HG02870 (cell line): ENCODE data around the gene ADGRL4.
"Not testable (repeated sequence)": the region's sequence is repeated elsewhere in the genome, so short reads cannot be mapped to it uniquely, and the experiment has no call there.

Experiments
- ATAC-seq: cut with Tn5 transposase; IDR thresholded peaks from one replicate; pipeline ENCODE4 v1.9.1; 2021; ENCODE audit warnings: mild to moderate bottlenecking, moderate library complexity; ENCODE audit not compliant: unreplicated experiment

The ADGRL4 gene

GRCh38 chr1:79006564-79006963, at the start of gene ADGRL4:
Gene ADGRL4 (minus strand): TSS chr1:79006730. CDS start chr1:79006654, 76 bp downstream.
- no peak for ATAC-seq

GRCh38 chr1:79055856-79056255, 49.3 kb upstream of the ADGRL4 start:
- ATAC-seq = no peak

GRCh38 chr1:79052829-79053449, 46.4 kb upstream of the ADGRL4 start:
- ATAC-seq = peak; percentile 96

GRCh38 chr1:79044974-79045650, 38.6 kb upstream of the ADGRL4 start:
- ATAC-seq = no peak

- no peak for ATAC-seq
Observed at GRCh38 chr1:79043506-79043905, 37.0 kb upstream of the ADGRL4 start.

- no peak for ATAC-seq
Observed at GRCh38 chr1:79042539-79042938, 36.0 kb upstream of the ADGRL4 start.

- peak; percentile 48 for ATAC-seq
Observed at GRCh38 chr1:79042117-79042516, 35.6 kb upstream of the ADGRL4 start.

GRCh38 chr1:79041666-79042065, 35.1 kb upstream of the ADGRL4 start:
- no peak for ATAC-seq

GRCh38 chr1:79040424-79041082, 34.0 kb upstream of the ADGRL4 start:
- peak; percentile 89 for ATAC-seq

- ATAC-seq = no peak
Observed at GRCh38 chr1:79037085-79037484, 30.6 kb upstream of the ADGRL4 start.

- no peak for ATAC-seq
Observed at GRCh38 chr1:79012500-79012899, 6.0 kb upstream of the ADGRL4 start.

GRCh38 chr1:79010589-79010988, 4.1 kb upstream of the ADGRL4 start:
- ATAC-seq = no peak

- no peak for ATAC-seq
Observed at GRCh38 chr1:79005945-79006344, 585 bp downstream of the ADGRL4 start.

GRCh38 chr1:79004916-79005315, 1.6 kb downstream of the ADGRL4 start:
- ATAC-seq = no peak

GRCh38 chr1:78996791-78997190, 9.7 kb downstream of the ADGRL4 start:
- ATAC-seq = no peak

GRCh38 chr1:78987042-78987441, 19.5 kb downstream of the ADGRL4 start:
- ATAC-seq = no peak

- ATAC-seq = no peak
Observed at GRCh38 chr1:78980511-78980910, 26.0 kb downstream of the ADGRL4 start.

- no peak for ATAC-seq
Observed at GRCh38 chr1:78972723-78973122, 33.8 kb downstream of the ADGRL4 start.

- ATAC-seq = not testable (repeated sequence)
Observed at GRCh38 chr1:78967091-78967490, 39.4 kb downstream of the ADGRL4 start.

- ATAC-seq = no peak
Observed at GRCh38 chr1:78958711-78959110, 47.8 kb downstream of the ADGRL4 start.

- ATAC-seq = no peak
Observed at GRCh38 chr1:78950826-78951225, 55.7 kb downstream of the ADGRL4 start.

- ATAC-seq = no peak
Observed at GRCh38 chr1:78949227-78949626, 57.3 kb downstream of the ADGRL4 start.
